HEK293T (cell line): ENCODE data around the gene CDHR4.

Experiments used
- ARNT ChIP-seq: fragments of 450-650 bp; IDR thresholded peaks from 2 replicates; pipeline ENCODE4 v1.6.1; 2017; ENCODE audit warnings: mild to moderate bottlenecking
- BHLHE40 ChIP-seq: fragments of 450-650 bp; IDR thresholded peaks from 2 replicates; pipeline ENCODE4 v1.6.1; 2016; ENCODE audit warnings: mild to moderate bottlenecking, moderate library complexity, borderline replicate concordance
- CTBP1 ChIP-seq: fragments of 450-650 bp; IDR thresholded peaks from 2 replicates; pipeline ENCODE4 v1.6.1; 2016; ENCODE audit warnings: borderline replicate concordance
- ELF4 ChIP-seq: fragments of 450-650 bp; IDR thresholded peaks from 2 replicates; pipeline ENCODE4 v1.6.1; 2017; ENCODE audit warnings: antibody characterized with exemption
- FOXA1 ChIP-seq: fragments of 450-650 bp; IDR thresholded peaks from 2 replicates; pipeline ENCODE4 v1.6.1; 2016; ENCODE audit warnings: mild to moderate bottlenecking
- FOXK2 ChIP-seq: fragments of 450-650 bp; IDR thresholded peaks from 2 replicates; pipeline ENCODE4 v1.6.1; 2016; ENCODE audit warnings: mild to moderate bottlenecking
- FOXM1 ChIP-seq: fragments of 450-650 bp; IDR thresholded peaks from 2 replicates; pipeline ENCODE4 v1.6.1; 2017; ENCODE audit warnings: mild to moderate bottlenecking, borderline replicate concordance
- HDGF ChIP-seq: fragments of 450-650 bp; IDR thresholded peaks from 2 replicates; pipeline ENCODE4 v1.6.1; 2017; ENCODE audit warnings: antibody characterized with exemption, borderline replicate concordance
- L3MBTL2 ChIP-seq: fragments of 450-650 bp; conservative IDR thresholded peaks from 2 replicates; pipeline ENCODE4 v1.6.1; 2016; ENCODE audit warnings: mild to moderate bottlenecking
- LEF1 ChIP-seq: fragments of 450-650 bp; IDR thresholded peaks from 2 replicates; pipeline ENCODE4 v1.6.1; 2017; ENCODE audit warnings: mild to moderate bottlenecking, borderline replicate concordance
- NFRKB ChIP-seq: fragments of 450-650 bp; IDR thresholded peaks from 2 replicates; pipeline ENCODE4 v1.6.1; 2016; ENCODE audit warnings: mild to moderate bottlenecking, moderate library complexity
- SP1 ChIP-seq: fragments of 450-650 bp; IDR thresholded peaks from 2 replicates; pipeline ENCODE4 v1.6.1; 2017
- SUZ12 ChIP-seq: fragments of 450-650 bp; IDR thresholded peaks from 2 replicates; pipeline ENCODE4 v1.6.1; 2016; ENCODE audit warnings: mild to moderate bottlenecking
- TARDBP ChIP-seq: fragments of 450-650 bp; IDR thresholded peaks from 2 replicates; pipeline ENCODE4 v1.6.1; 2016

- TF ChIP-seq FOXA1 (no peak), SP1 (no peak), NFRKB (no peak), FOXK2 (no peak), L3MBTL2 (no peak), BHLHE40 (no peak), ELF4 (no peak), ARNT (no peak), FOXM1 (no peak), HDGF (no peak), LEF1 (no peak), TARDBP (no peak), SUZ12 (no peak), CTBP1 (no peak)
Measured at GRCh38 chr3:49799761-49800160, at the start of gene CDHR4.
